MM.1S (cell line): ENCODE measurements around the gene DMWD.

Source experiments
- DNase-seq: peaks from one replicate; pipeline ENCODE4 v3.0.0-alpha.2; 2015
- H2AFZ ChIP-seq: fragments of 300-600 bp; sonication (generic); 2 replicates; pipeline ENCODE4 v1.6.0; 2016; ENCODE audit warnings: antibody characterized with exemption, low read length
- H3F3A ChIP-seq: fragments of 300-600 bp; sonication (generic); 2 replicates; pipeline ENCODE4 v1.6.1; 2016; ENCODE audit warnings: mild to moderate bottlenecking, antibody characterized with exemption, low read length, moderate library complexity, mixed read lengths; ENCODE audit not compliant: insufficient read depth
- H3K27ac ChIP-seq: fragments of 300-600 bp; sonication (generic); 2 replicates; pipeline ENCODE4 v1.5.1; 2016; ENCODE audit warnings: mild to moderate bottlenecking, low read length
- H3K27me3 ChIP-seq: fragments of 300-600 bp; sonication (generic); replicated peaks from 2 replicates; pipeline ENCODE4 v1.6.0; 2016; ENCODE audit warnings: low read length; ENCODE audit not compliant: insufficient read depth
- H3K36me3 ChIP-seq: fragments of 300-600 bp; sonication (generic); replicated peaks from 2 replicates; pipeline ENCODE4 v1.6.1; 2016; ENCODE audit warnings: mild to moderate bottlenecking, low read length, mixed read lengths; ENCODE audit not compliant: insufficient read depth
- H3K4me1 ChIP-seq: fragments of 300-600 bp; sonication (generic); 2 replicates; pipeline ENCODE4 v1.6.1; 2016; ENCODE audit warnings: low read length, mixed read lengths
- H3K4me2 ChIP-seq: fragments of 300-600 bp; sonication (generic); 2 replicates; pipeline ENCODE4 v1.6.0; 2016; ENCODE audit warnings: low read depth, low read length
- H3K4me3 ChIP-seq: fragments of 300-600 bp; sonication (generic); 2 replicates; pipeline ENCODE4 v1.5.1; 2016; ENCODE audit warnings: low read length, mixed read lengths
- H3K79me2 ChIP-seq: fragments of 300-600 bp; sonication (generic); 2 replicates; pipeline ENCODE4 v1.6.1; 2016; ENCODE audit warnings: mixed run types, low read length, mixed read lengths
- H3K9ac ChIP-seq: fragments of 300-600 bp; sonication (generic); 2 replicates; pipeline ENCODE4 v1.6.1; 2016; ENCODE audit warnings: low read length, mixed read lengths
- H3K9me2 ChIP-seq: fragments of 300-600 bp; sonication (generic); replicated peaks from 2 replicates; pipeline ENCODE4 v1.6.1; 2016; ENCODE audit warnings: mild to moderate bottlenecking, low read length, mixed read lengths; ENCODE audit not compliant: insufficient read depth
- H3K9me3 ChIP-seq: fragments of 300-600 bp; sonication (generic); replicated peaks from 2 replicates; pipeline ENCODE4 v1.6.1; 2016; ENCODE audit warnings: mild to moderate bottlenecking, low read length, mixed read lengths; ENCODE audit not compliant: insufficient read depth
- H4K20me1 ChIP-seq: fragments of 300-600 bp; sonication (generic); 2 replicates; pipeline ENCODE4 v1.6.1; 2016; ENCODE audit warnings: mild to moderate bottlenecking, low read length, moderate library complexity, mixed read lengths; ENCODE audit not compliant: insufficient read depth
- EZH2 ChIP-seq: fragments of 300-600 bp; sonication (generic); optimal IDR thresholded peaks from 2 replicates; pipeline ENCODE3; 2017; ENCODE audit warnings: low read depth, mild to moderate bottlenecking, antibody characterized with exemption, low read length, mixed read lengths
- EZH2phosphoT487 ChIP-seq: fragments of 300-600 bp; sonication (generic); IDR thresholded peaks from 2 replicates; pipeline ENCODE4 v1.6.1; 2018; ENCODE audit warnings: antibody characterized with exemption, low read length
- TF ChIP-seq, protein P1 (sequence below): fragments of 300-600 bp; sonication (generic); IDR thresholded peaks from 2 replicates; pipeline ENCODE4 v1.5.1; 2016; ENCODE audit warnings: antibody characterized with exemption, low read length, mixed read lengths

Gene DMWD

DNA sequence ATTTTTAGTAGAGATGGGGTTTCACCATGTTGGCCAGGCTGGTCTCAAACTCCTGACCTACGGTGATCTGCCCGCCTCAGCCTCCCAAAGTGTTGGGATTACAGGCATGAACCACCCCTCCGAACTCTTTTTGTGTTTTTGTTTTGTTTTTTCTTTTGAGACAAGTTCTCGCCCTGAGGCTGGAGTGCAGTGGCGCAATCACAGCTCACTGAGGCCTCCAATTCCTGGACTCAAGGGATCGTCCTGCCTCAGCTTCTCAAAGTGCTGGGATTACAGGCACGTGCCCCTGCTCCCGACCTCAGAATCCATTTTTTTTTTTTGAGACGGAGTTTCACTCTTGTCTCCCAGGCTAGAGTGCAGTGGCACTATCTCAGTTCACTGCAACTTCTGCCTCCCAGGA lies 35.0 kb downstream of the DMWD start:
- H3K9me3 ChIP-seq, result no peaks in the 10 kb centered on the region
- H3K79me2 ChIP-seq, result no peaks in the 10 kb centered on the region
- H3K4me2 ChIP-seq, result no peak overlapping the region
- TF ChIP-seq, protein P1, sequence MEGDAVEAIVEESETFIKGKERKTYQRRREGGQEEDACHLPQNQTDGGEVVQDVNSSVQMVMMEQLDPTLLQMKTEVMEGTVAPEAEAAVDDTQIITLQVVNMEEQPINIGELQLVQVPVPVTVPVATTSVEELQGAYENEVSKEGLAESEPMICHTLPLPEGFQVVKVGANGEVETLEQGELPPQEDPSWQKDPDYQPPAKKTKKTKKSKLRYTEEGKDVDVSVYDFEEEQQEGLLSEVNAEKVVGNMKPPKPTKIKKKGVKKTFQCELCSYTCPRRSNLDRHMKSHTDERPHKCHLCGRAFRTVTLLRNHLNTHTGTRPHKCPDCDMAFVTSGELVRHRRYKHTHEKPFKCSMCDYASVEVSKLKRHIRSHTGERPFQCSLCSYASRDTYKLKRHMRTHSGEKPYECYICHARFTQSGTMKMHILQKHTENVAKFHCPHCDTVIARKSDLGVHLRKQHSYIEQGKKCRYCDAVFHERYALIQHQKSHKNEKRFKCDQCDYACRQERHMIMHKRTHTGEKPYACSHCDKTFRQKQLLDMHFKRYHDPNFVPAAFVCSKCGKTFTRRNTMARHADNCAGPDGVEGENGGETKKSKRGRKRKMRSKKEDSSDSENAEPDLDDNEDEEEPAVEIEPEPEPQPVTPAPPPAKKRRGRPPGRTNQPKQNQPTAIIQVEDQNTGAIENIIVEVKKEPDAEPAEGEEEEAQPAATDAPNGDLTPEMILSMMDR, result no peak
- TF ChIP-seq EZH2 (no peak), EZH2phosphoT487 (no peak)
- H3K27me3 ChIP-seq, result peaks cover 12% of the 10 kb centered on the region; the same call in 1 of the 2 replicates
- H3K36me3 ChIP-seq, result no peaks in the 10 kb centered on the region
- no peak overlapping the region for H3K27ac ChIP-seq
- no peaks in the 10 kb centered on the region for H3F3A ChIP-seq
- no peak overlapping the region for H3K9ac ChIP-seq
- H3K4me3 ChIP-seq, result no peak overlapping the region
- H4K20me1 ChIP-seq, result no peaks in the 10 kb centered on the region
- no peak overlapping the region for H2AFZ ChIP-seq
- H3K9me2 ChIP-seq, result no peaks in the 10 kb centered on the region
- H3K4me1 ChIP-seq, result no peaks in the 10 kb centered on the region
- no peak for DNase-seq

DNA sequence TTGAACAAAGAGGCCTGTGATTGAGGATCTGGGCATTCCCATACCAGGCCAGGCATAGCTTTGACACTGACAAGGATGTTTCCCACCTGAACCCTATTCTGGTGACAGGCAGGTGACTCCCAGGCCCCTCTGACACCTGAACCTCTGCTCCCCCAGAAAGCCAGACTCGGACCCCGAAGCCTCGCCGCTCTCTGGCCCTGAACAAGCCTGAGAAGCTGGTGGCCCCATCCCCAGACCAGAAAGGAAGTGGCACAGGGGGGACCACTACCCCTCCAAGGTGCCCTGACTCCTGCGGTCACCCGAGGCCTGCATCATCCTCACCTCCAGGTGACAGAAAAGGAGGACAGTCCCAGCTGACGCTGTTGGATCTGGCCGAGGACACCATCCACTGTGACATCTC lies 38.3 kb downstream of the DMWD start:
- H3K27ac ChIP-seq, result no peak overlapping the region
- no peaks in the 10 kb centered on the region for H3K9me2 ChIP-seq
- H3K9ac ChIP-seq, result no peak overlapping the region
- no peaks in the 10 kb centered on the region for H3K4me1 ChIP-seq
- H2AFZ ChIP-seq, result no peak overlapping the region
- H3K79me2 ChIP-seq, result no peaks in the 10 kb centered on the region
- TF ChIP-seq, protein P1, result no peak
- TF ChIP-seq EZH2phosphoT487, result no peak
- no peak for TF ChIP-seq EZH2
- H3K4me2 ChIP-seq, result no peak overlapping the region
- no peaks in the 10 kb centered on the region for H3K9me3 ChIP-seq
- no peaks in the 10 kb centered on the region for H3K36me3 ChIP-seq
- H3K4me3 ChIP-seq, result no peak overlapping the region
- H3K27me3 ChIP-seq, result no peaks in the 10 kb centered on the region
- H3F3A ChIP-seq, result no peaks in the 10 kb centered on the region
- no peaks in the 10 kb centered on the region for H4K20me1 ChIP-seq
- no peak for DNase-seq

DNA sequence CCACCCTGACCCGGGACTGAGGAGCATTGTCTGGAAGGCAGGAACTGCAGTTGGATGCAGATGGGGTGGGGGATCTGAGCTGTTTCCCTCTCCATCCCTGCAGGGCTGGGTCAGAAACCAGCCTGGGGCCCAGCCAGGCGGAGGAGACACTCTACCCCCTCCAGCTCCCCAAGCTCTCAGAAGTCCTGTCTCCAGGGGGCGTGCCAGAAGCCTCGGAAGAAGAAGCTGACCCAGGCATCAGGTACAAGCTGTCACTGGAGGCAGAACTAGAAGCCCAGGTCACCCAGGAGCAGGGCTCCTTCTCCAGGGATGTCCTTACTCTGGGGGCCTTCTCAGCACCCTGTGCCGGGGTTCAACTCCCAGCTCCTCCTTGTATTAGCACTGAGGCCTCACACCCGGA lies 39.1 kb downstream of the DMWD start:
- Histone ChIP-seq H3K4me1 (no peaks in the 10 kb centered on the region), H2AFZ (no peak overlapping the region), H3K79me2 (no peaks in the 10 kb centered on the region), H3K9me3 (no peaks in the 10 kb centered on the region), H3K9me2 (no peaks in the 10 kb centered on the region), H4K20me1 (no peaks in the 10 kb centered on the region), H3K27me3 (no peaks in the 10 kb centered on the region), H3K27ac (no peak overlapping the region), H3F3A (no peaks in the 10 kb centered on the region), H3K4me2 (no peak overlapping the region), H3K36me3 (no peaks in the 10 kb centered on the region), H3K4me3 (no peak overlapping the region), H3K9ac (no peak overlapping the region)
- DNase-seq, result no peak
- TF ChIP-seq EZH2, result no peak
- TF ChIP-seq, protein P1, result no peak
- no peak for TF ChIP-seq EZH2phosphoT487
